PC-9 (cell line): Measurements from ENCODE around the gene FAM149A. TPM values are rescaled to one million over a fixed set of nuclear protein-coding genes. Genes with fewer than 3 reads are reported as not detected.

Source experiments
- BruUV-seq: library from RNA; stranded (reverse); fragments of 400-500 nt; replicated peaks from 2 replicates; lab custom pipeline; 2021; lab: Mats Ljungman, UMichigan
- CTCF ChIA-PET: fragments of 300-600 bp; sonication (Branson Sonifier 250); formaldehyde crosslinking; loops from one replicate; lab custom pipeline; 2022; ENCODE audit warnings: antibody characterized with exemption; lab: Charles Lee
- POLR2A ChIA-PET: fragments of 300-600 bp; sonication (Branson Sonifier 250); formaldehyde crosslinking; loops from one replicate; lab custom pipeline; 2022; ENCODE audit warnings: antibody characterized with exemption; ENCODE audit not compliant: unreplicated experiment; lab: Charles Lee
- DNase-seq, 2 experiments: peaks; one replicate each; pipeline versions ENCODE4 v3.0.0 to v3.0.0-alpha.2; 2015 to 2022; ENCODE audit warnings: mixed read lengths in 1 of 2
- H2AFZ ChIP-seq: fragments of 200-600 bp; sonication (generic); 2 replicates; pipeline ENCODE4 v1.8.1; 2017; ENCODE audit warnings: antibody characterized with exemption
- H3F3A ChIP-seq: fragments of 200-600 bp; sonication (generic); 2 replicates; pipeline ENCODE4 v1.8.1; 2017; ENCODE audit warnings: antibody characterized with exemption, mild to moderate bottlenecking, low read depth; ENCODE audit not compliant: insufficient read depth
- H3K27ac ChIP-seq: fragments of 200-600 bp; sonication (generic); 2 replicates; pipeline ENCODE4 v1.6.1; 2016; ENCODE audit warnings: mixed run types
- H3K27me3 ChIP-seq: fragments of 200-600 bp; sonication (generic); 2 replicates; pipeline ENCODE4 v1.6.1; 2016; ENCODE audit warnings: low read depth, mixed run types; ENCODE audit not compliant: insufficient read depth
- H3K36me3 ChIP-seq: fragments of 200-600 bp; sonication (generic); 2 replicates; pipeline ENCODE4 v1.6.1; 2016; ENCODE audit warnings: low read depth, mixed run types
- H3K4me1 ChIP-seq: fragments of 200-600 bp; sonication (generic); replicated peaks from 2 replicates; pipeline ENCODE4 v1.6.1; 2016; ENCODE audit warnings: mixed run types; ENCODE audit not compliant: insufficient read depth
- H3K4me2 ChIP-seq: fragments of 200-600 bp; sonication (generic); 2 replicates; pipeline ENCODE4 v1.6.1; 2017; ENCODE audit warnings: mixed run types
- H3K4me3 ChIP-seq: fragments of 200-600 bp; sonication (generic); 2 replicates; pipeline ENCODE4 v1.6.1; 2016; ENCODE audit warnings: mixed run types
- H3K79me2 ChIP-seq: fragments of 200-600 bp; sonication (generic); 2 replicates; pipeline ENCODE4 v1.6.1; 2017; ENCODE audit warnings: low read depth, mixed run types
- H3K9me2 ChIP-seq: fragments of 200-600 bp; sonication (generic); 2 replicates; pipeline ENCODE4 v1.8.1; 2017; ENCODE audit warnings: mild to moderate bottlenecking; ENCODE audit not compliant: insufficient read depth
- H3K9me3 ChIP-seq: fragments of 200-600 bp; sonication (generic); 2 replicates; pipeline ENCODE4 v1.8.1; 2016; ENCODE audit warnings: low read depth; ENCODE audit not compliant: insufficient read depth
- H4K20me1 ChIP-seq: fragments of 200-600 bp; sonication (generic); 2 replicates; pipeline ENCODE4 v1.8.1; 2017; ENCODE audit not compliant: insufficient read depth
- EZH2 ChIP-seq: fragments of 200-600 bp; sonication (generic); IDR thresholded peaks from 2 replicates; pipeline ENCODE4 v1.8.0; 2017; ENCODE audit warnings: antibody characterized with exemption, low read depth
- intact Hi-C: fragments of 100-400 bp; cut with micrococcal nuclease; formaldehyde crosslinking; loops from one replicate; pipeline ENCODE4 v1.10.0; 2022; ENCODE audit not compliant: unreplicated experiment
- total RNA-seq: library from RNA; stranded (reverse); gene quantifications from 2 replicates; pipeline ENCODE4 v1.2.3, GENCODE V29; 2021
- TF ChIP-seq, protein P1 (sequence below): fragments of 200-600 bp; sonication (generic); conservative IDR thresholded peaks from 2 replicates; pipeline ENCODE4 v1.6.1; 2017; ENCODE audit warnings: mixed run types, antibody characterized with exemption, mild to moderate bottlenecking, moderate library complexity

Gene FAM149A
- total RNA-seq, 1 experiment from 2014 or later = 0.26 TPM

GRCh38 chr4:186082221-186082620, 22.3 kb upstream of the FAM149A start:
- Histone ChIP-seq H3K9me3 (no peaks in the 10 kb centered on the region), H2AFZ (no peak overlapping the region), H3K4me2 (no peak overlapping the region), H3K4me1 (peaks cover 16% of the 10 kb centered on the region), H3K9me2 (no peaks in the 10 kb centered on the region), H3K27me3 (no peaks in the 10 kb centered on the region), H3F3A (no peaks in the 10 kb centered on the region), H4K20me1 (no peaks in the 10 kb centered on the region), H3K36me3 (no peaks in the 10 kb centered on the region), H3K27ac (no peak overlapping the region), H3K4me3 (no peak overlapping the region), H3K79me2 (no peaks in the 10 kb centered on the region)
- CTCF ChIA-PET = no interaction called here
- TF ChIP-seq, protein P1, sequence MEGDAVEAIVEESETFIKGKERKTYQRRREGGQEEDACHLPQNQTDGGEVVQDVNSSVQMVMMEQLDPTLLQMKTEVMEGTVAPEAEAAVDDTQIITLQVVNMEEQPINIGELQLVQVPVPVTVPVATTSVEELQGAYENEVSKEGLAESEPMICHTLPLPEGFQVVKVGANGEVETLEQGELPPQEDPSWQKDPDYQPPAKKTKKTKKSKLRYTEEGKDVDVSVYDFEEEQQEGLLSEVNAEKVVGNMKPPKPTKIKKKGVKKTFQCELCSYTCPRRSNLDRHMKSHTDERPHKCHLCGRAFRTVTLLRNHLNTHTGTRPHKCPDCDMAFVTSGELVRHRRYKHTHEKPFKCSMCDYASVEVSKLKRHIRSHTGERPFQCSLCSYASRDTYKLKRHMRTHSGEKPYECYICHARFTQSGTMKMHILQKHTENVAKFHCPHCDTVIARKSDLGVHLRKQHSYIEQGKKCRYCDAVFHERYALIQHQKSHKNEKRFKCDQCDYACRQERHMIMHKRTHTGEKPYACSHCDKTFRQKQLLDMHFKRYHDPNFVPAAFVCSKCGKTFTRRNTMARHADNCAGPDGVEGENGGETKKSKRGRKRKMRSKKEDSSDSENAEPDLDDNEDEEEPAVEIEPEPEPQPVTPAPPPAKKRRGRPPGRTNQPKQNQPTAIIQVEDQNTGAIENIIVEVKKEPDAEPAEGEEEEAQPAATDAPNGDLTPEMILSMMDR = no peak
- TF ChIP-seq EZH2 = no peak
- POLR2A ChIA-PET = no interaction called here
- no peak for DNase-seq
- intact Hi-C loops = no loop called here
- BruUV-seq = no TSS peak

GRCh38 chr4:186088523-186088922, 16.0 kb upstream of the FAM149A start:
- Histone ChIP-seq H3F3A (no peaks in the 10 kb centered on the region), H3K36me3 (no peaks in the 10 kb centered on the region), H2AFZ (no peak overlapping the region), H3K9me2 (no peaks in the 10 kb centered on the region), H3K4me3 (no peak overlapping the region), H3K27me3 (no peaks in the 10 kb centered on the region), H3K4me1 (no peaks in the 10 kb centered on the region), H4K20me1 (no peaks in the 10 kb centered on the region), H3K79me2 (no peaks in the 10 kb centered on the region), H3K9me3 (no peaks in the 10 kb centered on the region), H3K27ac (no peak overlapping the region), H3K4me2 (no peak overlapping the region)
- TF ChIP-seq, protein P1 = no peak
- TF ChIP-seq EZH2 = no peak
- ChIA-PET POLR2A (no interaction called here), CTCF (no interaction called here)
- DNase-seq = no peak
- intact Hi-C loops = no loop called here
- BruUV-seq = no TSS peak

DNA sequence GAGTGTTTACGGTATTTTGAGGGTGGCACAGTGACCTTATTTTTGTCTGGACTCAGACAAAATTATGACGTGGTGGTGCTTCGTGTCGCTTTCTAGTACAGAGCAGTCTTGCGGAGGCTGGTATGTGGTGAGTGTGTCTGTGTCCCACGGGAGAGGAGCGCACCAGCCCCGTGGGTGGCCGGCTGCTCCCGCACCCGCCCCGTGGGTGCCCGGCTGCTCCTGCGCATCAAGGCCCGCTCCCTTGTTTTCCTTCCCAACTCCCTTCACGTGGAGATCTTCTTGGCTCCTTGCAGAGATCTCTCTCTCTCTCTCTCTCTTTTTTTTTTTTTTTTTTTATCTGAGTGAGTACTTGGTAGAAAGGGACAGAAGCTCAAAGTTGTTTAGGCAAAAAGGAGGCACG, 12.2 kb upstream of the FAM149A start:
- no peak overlapping the region for H3K27ac ChIP-seq
- no peaks in the 10 kb centered on the region for H3K36me3 ChIP-seq
- no peaks in the 10 kb centered on the region for H4K20me1 ChIP-seq
- DNase-seq = no peak
- no peaks in the 10 kb centered on the region for H3K9me2 ChIP-seq
- H3K4me1 ChIP-seq = no peaks in the 10 kb centered on the region
- H3K9me3 ChIP-seq = no peaks in the 10 kb centered on the region
- H3K4me3 ChIP-seq = no peak overlapping the region
- H2AFZ ChIP-seq = no peak overlapping the region
- no peaks in the 10 kb centered on the region for H3F3A ChIP-seq
- no TSS peak for BruUV-seq
- no peaks in the 10 kb centered on the region for H3K79me2 ChIP-seq
- ChIA-PET POLR2A (no interaction called here), CTCF (no interaction called here)
- no peak overlapping the region for H3K4me2 ChIP-seq
- H3K27me3 ChIP-seq = no peaks in the 10 kb centered on the region
- TF ChIP-seq EZH2 = no peak
- TF ChIP-seq, protein P1 = no peak
- intact Hi-C loops = no loop called here
